SK-N-DZ (cell line): ENCODE measurements around the gene HMGCLL1.

Source experiments
- DNase-seq: peaks from one replicate; pipeline ENCODE4 v3.0.0-alpha.2; 2015; ENCODE audit warnings: low spot score

HMGCLL1 gene

GRCh38 chr6:55447891-55448290, 131.1 kb downstream of the HMGCLL1 start:
- DNase-seq, result no peak

GRCh38 chr6:55445648-55446204, 133.3 kb downstream of the HMGCLL1 start:
- DNase-seq, result peak; percentile 32

GRCh38 chr6:55443238-55444134, 135.5 kb downstream of the HMGCLL1 start:
- DNase-seq, result no peak

GRCh38 chr6:55438203-55438602, 140.8 kb downstream of the HMGCLL1 start:
- DNase-seq, result no peak

GRCh38 chr6:55437141-55437540, 141.9 kb downstream of the HMGCLL1 start:
- DNase-seq, result no peak

GRCh38 chr6:55433446-55434130, 145.4 kb downstream of the HMGCLL1 start:
- no peak for DNase-seq

GRCh38 chr6:55423933-55424332, 155.1 kb downstream of the HMGCLL1 start:
- no peak for DNase-seq

GRCh38 chr6:55410674-55411073, 168.3 kb downstream of the HMGCLL1 start:
- DNase-seq, result no peak

- DNase-seq, result no peak
Observed at GRCh38 chr6:55405474-55406235, 173.3 kb downstream of the HMGCLL1 start.

GRCh38 chr6:55399351-55399750, 179.6 kb downstream of the HMGCLL1 start:
- DNase-seq, result no peak

GRCh38 chr6:55397986-55398385, 181.0 kb downstream of the HMGCLL1 start:
- no peak for DNase-seq

- DNase-seq, result no peak
Observed at GRCh38 chr6:55395871-55396270, 183.1 kb downstream of the HMGCLL1 start.

GRCh38 chr6:55388211-55388610, 190.8 kb downstream of the HMGCLL1 start:
- DNase-seq, result no peak
